ENCODE measurements around the gene NECTIN2. TPM values are rescaled to one million over a fixed set of nuclear protein-coding genes. Genes with fewer than 3 reads are reported as not detected.
A peak's percentile ranks its signal among the peaks of the same experiment; 100 is the strongest.

The NECTIN2 gene
- total RNA-seq, 4 donors from 2014 or later = 56.2 to 78.2 (median 67.5) TPM

- DNase-seq (ENCODE audit: low spot score in 2 of 2) = no peak
- TF ChIP-seq EP300 (IDR thresholded peaks at IDR 0.05) = no peak
- TF ChIP-seq POLR2A (IDR thresholded peaks at IDR 0.05) = no peak
- TF ChIP-seq POLR2AphosphoS5 (IDR thresholded peaks at IDR 0.05) = no peak
- TF ChIP-seq, protein P1, sequence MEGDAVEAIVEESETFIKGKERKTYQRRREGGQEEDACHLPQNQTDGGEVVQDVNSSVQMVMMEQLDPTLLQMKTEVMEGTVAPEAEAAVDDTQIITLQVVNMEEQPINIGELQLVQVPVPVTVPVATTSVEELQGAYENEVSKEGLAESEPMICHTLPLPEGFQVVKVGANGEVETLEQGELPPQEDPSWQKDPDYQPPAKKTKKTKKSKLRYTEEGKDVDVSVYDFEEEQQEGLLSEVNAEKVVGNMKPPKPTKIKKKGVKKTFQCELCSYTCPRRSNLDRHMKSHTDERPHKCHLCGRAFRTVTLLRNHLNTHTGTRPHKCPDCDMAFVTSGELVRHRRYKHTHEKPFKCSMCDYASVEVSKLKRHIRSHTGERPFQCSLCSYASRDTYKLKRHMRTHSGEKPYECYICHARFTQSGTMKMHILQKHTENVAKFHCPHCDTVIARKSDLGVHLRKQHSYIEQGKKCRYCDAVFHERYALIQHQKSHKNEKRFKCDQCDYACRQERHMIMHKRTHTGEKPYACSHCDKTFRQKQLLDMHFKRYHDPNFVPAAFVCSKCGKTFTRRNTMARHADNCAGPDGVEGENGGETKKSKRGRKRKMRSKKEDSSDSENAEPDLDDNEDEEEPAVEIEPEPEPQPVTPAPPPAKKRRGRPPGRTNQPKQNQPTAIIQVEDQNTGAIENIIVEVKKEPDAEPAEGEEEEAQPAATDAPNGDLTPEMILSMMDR (IDR thresholded peaks at IDR 0.05) = no peak
- Histone ChIP-seq H3K27ac (no peak overlapping the region), H3K4me1 (no peaks in the 10 kb centered on the region), H3K36me3 (no peaks in the 10 kb centered on the region), H3K27me3 (no peaks in the 10 kb centered on the region), H3K4me3 (no peak overlapping the region), H3K9me3 (no peaks in the 10 kb centered on the region)
- 94% methylated on average over 2 of the region's 2 CpGs for WGBS
Observed at GRCh38 chr19:44839276-44839675, 6.8 kb upstream of the NECTIN2 start.

DNA sequence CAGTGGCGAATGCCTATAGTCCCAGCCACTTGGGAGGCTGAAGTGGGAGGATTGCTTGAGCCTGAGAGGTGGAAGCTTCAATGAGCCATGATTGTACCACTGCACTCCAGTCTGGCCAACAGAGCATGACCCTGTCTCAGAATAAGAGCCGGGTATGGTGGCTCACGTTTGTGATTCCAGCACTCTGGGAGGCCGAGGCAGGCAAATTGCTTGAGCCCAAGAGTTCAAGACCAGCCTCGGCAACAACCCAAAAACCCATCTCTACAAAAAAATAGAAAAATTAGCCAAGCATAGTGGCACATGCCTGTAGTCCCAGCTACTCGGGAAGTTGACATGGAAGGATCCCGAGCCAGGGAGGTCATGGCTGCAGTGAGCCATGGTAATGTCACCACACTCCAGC, 5.3 kb upstream of the NECTIN2 start:
- H3K9me3 ChIP-seq = no peaks in the 10 kb centered on the region
- DNase-seq (ENCODE audit: low spot score in 2 of 2) = no peak
- H3K27ac ChIP-seq = no peak overlapping the region
- H3K36me3 ChIP-seq = no peaks in the 10 kb centered on the region
- H3K27me3 ChIP-seq = no peaks in the 10 kb centered on the region
- H3K4me3 ChIP-seq = no peak overlapping the region
- H3K4me1 ChIP-seq = peaks cover 14% of the 10 kb centered on the region
- TF ChIP-seq POLR2A (IDR thresholded peaks at IDR 0.05) (no peak), EP300 (IDR thresholded peaks at IDR 0.05) (no peak), POLR2AphosphoS5 (IDR thresholded peaks at IDR 0.05) (no peak)
- TF ChIP-seq, protein P1 (IDR thresholded peaks at IDR 0.05) = no peak
- WGBS = 68% methylated on average over 7 of the region's 7 CpGs

DNA sequence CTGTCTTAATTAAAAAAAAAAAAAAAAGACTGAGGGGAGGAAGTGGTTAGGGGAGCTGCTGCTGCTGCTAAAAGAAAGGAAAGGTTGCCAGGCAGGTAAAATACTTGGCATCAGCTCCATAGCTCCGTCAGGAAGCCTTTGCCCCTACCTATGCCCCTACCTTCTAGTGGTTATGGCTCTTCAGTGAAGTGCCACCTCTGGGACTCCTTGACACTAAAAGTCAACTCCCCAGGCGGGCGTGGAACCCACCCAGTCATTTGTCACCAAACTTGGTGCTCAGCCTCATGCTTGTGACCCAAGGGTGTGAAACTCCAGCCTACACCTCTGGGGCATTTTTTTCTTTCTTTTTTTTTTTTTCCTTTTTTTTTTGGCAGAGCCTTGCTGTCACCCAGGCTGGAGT, 4.9 kb upstream of the NECTIN2 start:
- Histone ChIP-seq H3K36me3 (no peaks in the 10 kb centered on the region), H3K27ac (no peak overlapping the region), H3K4me3 (no peak overlapping the region), H3K4me1 (peaks cover 14% of the 10 kb centered on the region), H3K27me3 (no peaks in the 10 kb centered on the region), H3K9me3 (no peaks in the 10 kb centered on the region)
- 62% methylated on average over 3 of the region's 3 CpGs for WGBS
- no peak for DNase-seq (ENCODE audit: low spot score in 2 of 2)
- TF ChIP-seq, protein P1 (IDR thresholded peaks at IDR 0.05) = no peak
- TF ChIP-seq POLR2A (IDR thresholded peaks at IDR 0.05) = no peak
- no peak for TF ChIP-seq EP300 (IDR thresholded peaks at IDR 0.05)
- TF ChIP-seq POLR2AphosphoS5 (IDR thresholded peaks at IDR 0.05) = no peak

DNA sequence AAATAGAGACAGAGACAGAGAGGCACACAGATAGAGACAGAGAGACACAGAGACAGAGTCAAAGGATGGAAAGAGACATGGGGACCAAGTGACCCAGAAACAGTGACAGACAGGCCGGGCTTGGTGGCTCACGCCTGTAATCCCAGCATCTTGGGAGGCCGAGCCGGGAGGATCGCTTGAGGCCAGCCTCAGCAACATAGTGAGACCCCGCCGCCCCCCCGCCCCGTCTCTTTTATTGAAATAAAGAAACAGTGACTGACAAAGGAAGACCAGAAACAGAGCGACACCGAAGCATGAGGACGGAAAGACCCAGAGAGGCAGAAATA, 848 bp upstream of the NECTIN2 start:
- Histone ChIP-seq H3K4me3 (peak overlapping the region; percentile 100), H3K4me1 (peaks cover 52% of the 10 kb centered on the region), H3K36me3 (no peaks in the 10 kb centered on the region), H3K9me3 (no peaks in the 10 kb centered on the region), H3K27ac (peak overlapping the region; percentile 97), H3K27me3 (no peaks in the 10 kb centered on the region)
- DNase-seq (ENCODE audit: low spot score in 2 of 2) = peak; percentile 80 to 83
- WGBS = 6% methylated on average over 12 of the region's 12 CpGs
- TF ChIP-seq, protein P1 (IDR thresholded peaks at IDR 0.05) = no peak
- TF ChIP-seq EP300 (IDR thresholded peaks at IDR 0.05) = no peak
- no peak for TF ChIP-seq POLR2A (IDR thresholded peaks at IDR 0.05)
- no peak for TF ChIP-seq POLR2AphosphoS5 (IDR thresholded peaks at IDR 0.05)

DNA sequence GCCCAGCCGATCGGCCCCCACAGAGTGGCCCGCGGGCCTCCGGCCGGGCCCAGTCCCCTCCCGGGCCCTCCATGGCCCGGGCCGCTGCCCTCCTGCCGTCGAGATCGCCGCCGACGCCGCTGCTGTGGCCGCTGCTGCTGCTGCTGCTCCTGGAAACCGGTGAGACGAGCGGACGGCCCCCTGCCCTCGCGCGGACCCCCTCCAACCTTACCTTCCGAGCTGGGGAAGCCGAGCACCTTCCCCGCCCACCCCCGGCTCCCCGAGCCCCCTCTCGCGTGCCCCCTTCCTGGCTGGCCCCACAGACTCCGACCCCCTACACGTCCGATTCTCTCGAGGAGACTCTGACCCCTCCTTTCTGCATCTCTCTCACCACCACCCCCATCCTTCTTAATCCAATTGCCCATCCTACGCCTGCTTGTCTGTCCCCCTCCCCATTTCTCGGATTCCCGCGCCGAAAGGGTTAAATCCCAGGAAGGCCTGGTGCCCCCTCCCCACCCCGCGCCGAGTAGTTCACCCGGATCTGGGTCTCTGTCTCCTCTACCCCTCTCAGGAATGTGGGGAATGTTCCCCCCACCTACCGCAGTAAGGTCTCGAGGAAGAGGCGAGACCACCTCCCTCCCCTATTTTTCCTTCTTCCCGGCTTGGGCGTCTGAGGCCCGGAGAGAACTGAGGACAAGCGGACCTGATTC, 502 bp downstream of the NECTIN2 start:
- H3K4me1 ChIP-seq = peaks cover 58% of the 10 kb centered on the region
- peak overlapping the region; percentile 97 for H3K27ac ChIP-seq
- H3K4me3 ChIP-seq = peak overlapping the region; percentile 100
- no peaks in the 10 kb centered on the region for H3K36me3 ChIP-seq
- no peaks in the 10 kb centered on the region for H3K9me3 ChIP-seq
- peak in 1 of 2 donors; percentile 83 for DNase-seq (ENCODE audit: low spot score in 2 of 2)
- WGBS = 1% methylated on average over 26 of the region's 51 CpGs
- H3K27me3 ChIP-seq = no peaks in the 10 kb centered on the region
- TF ChIP-seq POLR2A (IDR thresholded peaks at IDR 0.05) (no peak), EP300 (IDR thresholded peaks at IDR 0.05) (no peak), POLR2AphosphoS5 (IDR thresholded peaks at IDR 0.05) (no peak)
- TF ChIP-seq, protein P1 (IDR thresholded peaks at IDR 0.05) = no peak

Measured in suprapubic skin (tissue), 4 donors.